Right ventricle myocardium superior (tissue), 1 donor: ENCODE measurements around the gene UBTD1. TPM values are rescaled to one million over a fixed set of nuclear protein-coding genes. Genes with fewer than 3 reads are reported as not detected.

Experiments used
- ATAC-seq: fragments of 200-7000 bp; cut with Tn5 transposase; one replicate; pipeline ENCODE4 v1.9.1; 2020; ENCODE audit warnings: mild to moderate bottlenecking; ENCODE audit not compliant: poor library complexity
- DNase-seq: peaks from one replicate; pipeline ENCODE4 v3.0.0-alpha.2; 2020
- intact Hi-C: fragments of 100-400 bp; cut with DNase I; formaldehyde crosslinking; loops from one replicate; pipeline ENCODE4 v1.11.2; 2022
- total RNA-seq: library from RNA; stranded (reverse); fragmentation: NEBNext Ultra II Directional; extraction: Animal tissue kit (Norgen Biotek cat#: 25700); gene quantifications from one replicate; pipeline ENCODE4 v1.2.1, GENCODE V29; 2021
- donor health status: DM: no; HTN: yes; CAD: no; lungs with severe emphysema.

Gene UBTD1
- total RNA-seq, 1 donor from 2014 or later: 26.7 TPM

DNA sequence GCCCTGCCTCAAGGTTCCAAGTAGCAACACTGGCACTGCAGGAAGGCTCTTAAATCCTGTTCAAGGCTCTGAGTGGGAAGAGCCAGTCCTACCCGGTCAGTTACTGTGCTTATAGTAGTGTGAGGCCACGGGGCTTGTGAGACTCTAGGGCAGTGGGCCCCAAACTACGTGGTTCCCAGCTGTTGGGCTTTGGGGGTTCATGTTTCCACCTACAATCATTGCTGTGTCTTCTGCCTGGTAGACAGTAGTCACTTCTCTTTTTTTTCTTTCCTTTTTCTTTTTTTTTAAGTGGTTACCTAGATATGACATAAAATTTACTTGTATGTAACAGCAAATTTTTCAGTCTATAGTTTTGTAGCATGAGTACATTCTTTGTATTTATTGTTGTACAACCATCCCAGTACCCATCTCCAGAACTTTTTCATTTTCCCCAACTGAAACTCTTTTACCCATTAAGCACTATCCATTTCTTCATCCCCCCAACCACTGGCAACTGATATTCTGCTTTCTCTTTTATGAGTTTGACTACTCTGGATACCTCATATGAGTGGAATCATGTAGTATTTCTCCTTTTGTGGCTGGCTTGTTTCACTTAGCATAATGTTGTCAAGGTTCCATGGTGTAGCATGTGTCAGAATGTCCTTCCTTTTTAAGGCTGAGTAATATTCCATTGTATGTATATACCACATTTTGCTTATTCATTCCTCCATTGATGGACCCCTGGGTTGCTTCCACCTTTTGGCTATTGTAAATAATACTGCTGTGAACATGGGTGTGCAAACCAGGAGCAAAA, 7.7 kb downstream of the UBTD1 start:
- DNase-seq (no peak), ATAC-seq (no peak)
- intact Hi-C loops: no loop called here

GRCh38 chr10:97508342-97508741, 9.6 kb downstream of the UBTD1 start:
- no peak for ATAC-seq
- DNase-seq: no peak
- intact Hi-C loops: no loop called here

DNA sequence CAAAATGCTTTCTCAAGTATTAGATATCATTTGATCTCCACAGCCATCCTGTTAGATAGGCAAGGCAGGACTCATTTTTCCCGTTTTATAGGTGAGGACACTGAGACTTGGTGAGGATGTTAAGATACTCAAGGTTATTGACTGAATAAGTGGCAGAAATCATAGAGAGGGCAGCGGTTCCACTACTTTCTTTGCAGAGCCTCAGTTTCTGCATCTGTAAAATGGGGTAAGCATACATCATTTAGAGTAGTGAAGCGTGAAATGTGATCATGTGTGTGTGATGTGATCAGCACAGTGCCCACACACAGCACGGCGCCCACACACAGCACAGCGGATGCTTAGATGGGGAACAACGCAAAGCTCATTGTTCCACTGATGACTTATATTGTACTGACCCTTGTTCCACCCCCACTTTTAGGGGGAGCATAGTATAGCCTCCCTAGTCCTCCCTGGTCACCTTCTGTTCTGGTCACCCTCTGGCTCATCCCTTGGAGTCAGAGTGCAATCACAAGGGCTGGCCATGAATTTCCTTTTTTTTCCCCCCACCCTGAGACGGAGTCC, 10.5 kb downstream of the UBTD1 start:
- intact Hi-C loops: no loop called here
- no peak for ATAC-seq
- no peak for DNase-seq

GRCh38 chr10:97510686-97511085, 12.0 kb downstream of the UBTD1 start:
- intact Hi-C loops: no loop called here
- ATAC-seq: no peak

DNA sequence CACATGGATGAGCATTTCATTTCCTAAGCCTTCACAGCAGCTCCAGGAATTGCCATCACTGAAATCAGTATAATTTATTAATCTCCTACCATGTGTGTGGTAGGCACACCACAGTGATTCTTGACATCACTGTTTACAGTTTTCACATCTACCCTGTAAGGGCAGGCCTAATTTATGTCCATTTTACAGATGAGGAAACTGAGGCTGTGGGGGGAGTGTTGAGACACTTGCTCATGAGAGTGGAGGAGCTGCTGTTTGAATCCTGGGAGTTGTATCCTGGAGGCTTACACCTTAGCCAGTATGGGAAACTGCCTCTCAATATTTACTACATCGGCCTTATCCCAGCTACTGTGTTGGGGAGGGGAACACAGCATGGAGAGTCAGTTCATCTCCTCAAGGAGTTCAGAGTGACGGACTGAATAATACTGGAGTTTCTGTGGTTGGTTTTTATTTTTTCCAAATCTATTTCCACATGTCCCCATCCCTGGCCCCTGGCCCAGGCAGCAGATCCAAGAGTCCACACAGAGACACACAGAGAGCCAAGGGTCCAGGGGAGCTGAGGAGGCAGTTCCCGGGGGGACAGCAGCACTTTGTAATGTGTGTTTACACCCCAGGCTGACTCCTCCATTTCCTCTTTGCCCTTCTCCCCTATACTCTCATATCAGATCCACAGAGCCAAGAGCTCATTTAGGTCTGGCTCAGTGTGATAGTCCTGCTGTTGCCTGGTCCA, 13.2 kb downstream of the UBTD1 start:
- ATAC-seq (peak; percentile 42), DNase-seq (peak; percentile 66)
- intact Hi-C loops: no loop called here

More at GRCh38 chr10:97510686-97511085, 12.0 kb downstream of the UBTD1 start:
- no peak for DNase-seq

GRCh38 chr10:97512993-97513392, 14.3 kb downstream of the UBTD1 start:
- ATAC-seq (no peak), DNase-seq (no peak)
- intact Hi-C loops: no loop called here

DNA sequence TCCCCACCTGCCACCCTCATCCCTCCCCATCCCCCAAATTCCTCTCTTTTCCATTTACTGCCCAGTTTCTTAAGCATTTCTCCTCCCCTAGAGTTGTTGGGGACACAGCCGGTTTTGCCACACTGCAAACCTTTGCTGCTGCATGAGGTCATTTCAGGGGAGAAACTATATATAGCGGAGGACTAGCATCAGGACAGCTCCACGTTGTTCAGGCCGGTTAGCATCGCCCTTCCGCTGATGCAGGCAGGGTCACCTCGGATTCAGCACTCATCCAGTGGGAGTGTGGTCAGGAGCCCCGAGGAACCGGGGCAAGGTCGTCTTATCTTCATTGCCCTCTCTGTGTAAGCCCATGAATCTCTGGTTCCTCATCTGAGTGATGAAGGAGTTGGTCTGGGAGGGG, 15.6 kb downstream of the UBTD1 start:
- intact Hi-C loops: no loop called here
- DNase-seq (no peak), ATAC-seq (peak; percentile 77)

DNA sequence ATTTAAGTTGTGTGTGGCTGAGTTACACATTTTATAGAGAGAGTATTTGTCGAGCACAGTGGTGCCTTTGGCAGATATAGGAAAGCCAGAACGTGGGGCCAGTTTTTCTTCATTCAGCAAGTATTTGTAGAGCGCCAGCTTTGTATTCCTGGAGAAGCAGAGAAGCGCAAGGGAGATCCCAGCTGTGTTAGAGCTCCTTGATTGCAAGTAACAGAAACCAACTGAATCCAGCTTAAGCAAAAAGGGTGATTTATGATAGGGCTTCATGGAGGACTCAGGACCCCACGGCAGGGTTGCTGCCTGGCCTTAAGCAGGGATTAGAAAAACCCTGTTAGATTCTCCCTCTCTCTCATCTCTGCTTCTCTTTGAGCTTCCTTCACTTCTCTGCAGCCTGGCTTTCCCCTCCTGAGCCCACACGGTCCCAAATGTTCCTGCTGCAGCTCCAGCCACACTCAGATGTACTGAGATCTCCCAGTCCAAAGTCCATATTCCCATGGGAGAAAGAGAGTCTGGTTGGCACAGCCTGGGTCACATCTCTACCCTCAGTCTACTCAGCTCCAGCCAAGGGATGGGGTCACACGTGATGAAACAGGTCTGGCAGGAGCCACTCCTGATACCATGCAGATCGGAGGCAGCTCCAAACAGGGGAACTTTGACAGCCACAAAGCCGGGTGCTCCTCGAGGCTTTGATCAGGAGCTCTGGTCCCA, 16.7 kb downstream of the UBTD1 start:
- intact Hi-C loops: no loop called here
- no peak for ATAC-seq
- DNase-seq: no peak

DNA sequence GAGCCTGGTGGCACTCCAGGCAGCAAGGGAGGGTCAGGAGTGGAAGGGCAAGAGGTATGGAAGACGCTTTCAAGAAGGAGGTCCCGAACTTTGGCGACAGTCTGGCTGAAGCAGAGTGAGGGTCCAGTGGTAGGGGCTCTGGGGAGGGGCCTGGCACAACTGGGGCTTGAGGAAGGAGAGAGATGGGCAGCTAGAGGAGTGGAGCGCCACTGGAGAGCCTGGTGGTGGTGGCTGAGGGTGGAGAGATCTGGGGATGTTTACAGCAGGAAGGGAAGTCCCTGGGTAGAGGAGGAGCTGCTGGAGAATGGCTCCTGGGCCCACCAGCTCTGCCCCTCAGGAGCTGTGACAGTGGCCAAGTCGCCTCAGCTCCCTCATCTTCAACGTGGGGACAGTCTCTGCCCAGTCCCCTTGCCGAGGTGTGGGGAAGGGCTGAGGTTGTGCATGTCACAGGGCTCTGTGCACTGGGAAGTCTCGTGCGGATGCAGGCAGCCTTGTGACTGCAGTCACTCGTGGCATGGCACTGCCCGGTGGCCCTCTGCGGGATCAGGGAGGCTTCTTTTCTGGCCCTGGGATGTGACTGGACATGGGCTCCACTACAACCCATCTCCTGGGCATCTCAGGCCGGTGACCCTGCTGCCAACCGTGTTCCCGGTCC, 18.5 kb downstream of the UBTD1 start:
- ATAC-seq: no peak
- intact Hi-C loops: no loop called here
- DNase-seq: no peak

DNA sequence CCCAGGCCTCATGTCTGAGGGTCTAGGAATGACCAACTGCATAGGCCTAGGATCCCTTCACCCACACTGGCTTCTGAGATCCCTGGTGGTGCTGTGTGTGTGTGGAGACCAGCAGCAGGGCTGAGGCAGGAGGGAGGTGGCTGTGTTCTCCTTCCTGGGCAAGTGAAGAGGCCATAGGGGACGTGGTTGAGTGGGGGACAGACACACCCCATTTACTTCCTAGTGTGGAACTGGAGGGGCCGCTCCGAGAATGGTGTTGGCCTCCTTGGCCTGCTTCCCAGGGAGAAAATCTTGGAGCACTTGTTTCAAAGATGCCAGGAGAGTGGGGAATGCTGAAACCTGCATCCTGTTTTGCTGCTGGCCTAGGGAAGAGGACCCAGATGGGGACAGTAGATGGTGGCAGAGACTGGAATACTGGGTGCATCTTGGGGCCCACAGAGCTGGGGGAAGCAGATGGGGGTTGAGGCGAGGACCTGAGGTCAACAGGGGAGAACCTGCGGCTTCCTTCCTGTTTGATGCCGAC, 19.1 kb downstream of the UBTD1 start:
- intact Hi-C loops: no loop called here
- ATAC-seq (no peak), DNase-seq (no peak)

- DNase-seq (no peak), ATAC-seq (peak; percentile 25)
- intact Hi-C loops: no loop called here
Observed at GRCh38 chr10:97518301-97519043, 19.7 kb downstream of the UBTD1 start.

DNA sequence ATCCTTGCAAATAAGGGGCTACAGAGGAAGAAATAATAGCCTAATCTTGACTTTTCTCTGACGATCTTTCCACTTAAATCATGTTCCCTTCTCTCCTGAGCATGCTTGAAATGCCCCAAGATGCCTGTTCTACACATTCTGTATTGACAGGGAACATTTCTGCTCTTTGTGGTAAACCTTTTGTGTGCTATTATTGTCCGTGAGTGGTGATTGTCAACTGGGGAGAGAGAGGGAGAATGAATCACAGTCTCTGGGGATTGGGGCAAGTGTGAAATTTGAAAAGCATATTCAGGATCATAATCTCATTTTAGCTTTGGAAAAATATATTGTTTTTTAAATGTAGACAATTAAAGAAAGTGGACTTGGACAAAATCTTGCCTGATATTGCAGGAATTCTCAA, 20.6 kb downstream of the UBTD1 start:
- intact Hi-C loops: no loop called here
- ATAC-seq (no peak), DNase-seq (no peak)

DNA sequence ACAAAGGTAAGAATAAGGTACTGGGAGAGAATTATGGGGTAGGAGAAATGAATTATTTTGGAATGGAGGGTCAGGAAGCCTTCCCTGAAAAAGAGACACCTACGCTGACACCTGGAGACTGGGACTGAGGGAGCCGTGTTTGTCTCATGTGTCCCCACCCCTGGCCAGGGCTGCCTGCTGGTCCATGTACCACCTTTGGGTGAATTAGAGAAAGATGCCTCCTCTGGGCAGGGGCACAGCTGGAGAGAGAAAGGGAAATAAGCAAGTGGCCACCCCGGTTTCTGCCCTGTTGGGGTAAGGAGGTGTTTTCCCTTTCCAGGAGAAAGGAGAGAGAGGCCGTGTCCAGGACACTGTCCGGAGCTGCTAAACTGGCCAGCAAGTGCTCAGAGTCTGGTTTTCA, 21.8 kb downstream of the UBTD1 start:
- ATAC-seq: no peak
- intact Hi-C loops: no loop called here
- no peak for DNase-seq

DNA sequence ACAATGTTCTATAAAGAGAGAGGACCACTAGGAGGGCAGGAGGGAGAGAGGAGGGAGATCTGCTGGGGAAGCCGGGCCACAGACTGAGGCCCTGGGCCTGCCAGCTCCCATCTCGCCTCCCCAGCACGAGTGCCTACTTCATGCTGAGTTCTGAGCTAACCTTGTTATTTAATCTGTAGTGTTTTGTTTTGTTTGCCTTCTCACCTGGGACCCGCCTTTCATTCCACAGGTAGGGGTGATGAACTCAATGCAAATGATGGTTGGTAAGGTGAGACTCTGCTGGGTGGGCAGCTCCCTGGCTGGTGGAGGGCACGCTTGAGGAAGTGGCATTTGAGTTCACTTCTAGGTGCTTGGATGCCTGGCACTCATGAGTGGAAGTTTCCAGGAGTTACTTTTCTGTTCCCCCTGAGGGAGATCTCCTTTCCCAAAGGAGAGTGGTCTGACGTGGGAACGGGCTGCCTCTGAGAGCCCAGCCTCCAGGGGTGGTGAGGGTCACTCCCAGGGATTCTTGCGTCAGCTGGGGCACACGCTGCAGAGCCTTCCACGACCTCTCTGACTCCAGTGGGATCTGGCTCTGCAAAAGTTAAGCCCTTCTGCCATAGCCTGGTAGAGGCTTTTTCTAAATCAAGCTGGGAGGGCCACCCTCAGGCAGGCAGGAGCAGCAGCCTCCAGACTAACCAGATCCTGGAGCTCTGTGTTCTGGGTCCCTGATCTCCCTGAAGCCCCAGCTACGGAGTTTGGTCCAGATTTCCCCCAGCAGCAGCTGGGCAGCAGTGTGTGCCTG, 22.4 kb downstream of the UBTD1 start:
- DNase-seq (no peak), ATAC-seq (peak; percentile 29)
- intact Hi-C loops: no loop called here

GRCh38 chr10:97522071-97522470, 23.3 kb downstream of the UBTD1 start:
- peak; percentile 45 for ATAC-seq
- DNase-seq: no peak
- intact Hi-C loops: no loop called here

DNA sequence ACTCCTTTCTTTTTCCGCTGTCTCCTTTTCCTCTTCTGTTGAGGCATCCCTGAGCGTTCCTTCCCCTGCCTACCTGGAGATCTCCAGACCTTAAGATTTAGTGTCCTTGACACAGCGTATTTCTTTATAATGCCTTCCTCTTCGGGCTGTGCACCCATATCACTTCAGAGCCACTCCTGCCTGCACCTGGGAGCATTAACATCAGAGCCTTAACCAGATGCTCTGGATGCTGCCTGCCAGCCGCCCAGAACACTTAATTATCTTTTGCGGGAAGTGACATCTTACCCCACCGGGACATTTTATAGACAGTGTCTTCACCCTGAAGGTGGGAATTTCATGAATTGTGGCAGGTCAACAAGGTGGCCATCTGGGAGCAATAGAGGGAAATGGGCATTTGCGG, 24.2 kb downstream of the UBTD1 start:
- ATAC-seq: no peak
- intact Hi-C loops: no loop called here
- DNase-seq: no peak

GRCh38 chr10:97525086-97525485, 26.4 kb downstream of the UBTD1 start:
- no peak for DNase-seq
- intact Hi-C loops: no loop called here
- no peak for ATAC-seq
